Measurements from ENCODE around the gene RARRES2.

DNA sequence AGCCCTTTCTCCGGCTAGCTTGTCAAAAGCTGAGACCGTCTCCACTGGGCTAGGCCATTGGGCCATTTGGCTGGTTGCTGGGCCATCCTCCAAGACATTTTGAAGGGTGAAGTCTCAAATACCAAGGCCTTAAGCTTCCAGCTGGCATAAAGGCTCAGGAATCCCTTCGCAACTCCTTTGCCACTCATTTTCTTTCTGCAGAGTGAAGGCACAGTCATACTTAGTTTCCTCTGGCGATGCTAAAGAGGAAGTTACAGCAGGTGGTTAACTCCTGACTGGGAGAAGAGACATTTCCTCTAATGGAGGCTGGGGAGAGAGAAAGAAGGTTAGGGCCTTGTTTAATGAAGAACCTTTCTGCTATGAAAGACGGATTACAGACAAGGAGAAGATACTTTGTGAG lies 22.4 kb upstream of the RARRES2 start:
- no peak for TF ChIP-seq EZH2 (IDR thresholded peaks at IDR 0.05; ENCODE audit: low read length)
- TF ChIP-seq CTCF (optimal IDR thresholded peaks at IDR 0.05 in 1 of 3, IDR thresholded peaks at IDR 0.05 in 1 of 3, conservative IDR thresholded peaks at IDR 0.05 in 1 of 3; ENCODE audit: extremely low read depth in 1 of 3, insufficient read depth in 2 of 3, low read length in 3 of 3): no peak
